ENCODE results near the gene SV2C. TPM values are rescaled to one million over a fixed set of nuclear protein-coding genes. Genes with fewer than 3 reads are reported as not detected.

Gene SV2C
- total RNA-seq, 4 donors from 2014 or later, result 0.05 to 0.11 TPM; not detected in 2

DNA sequence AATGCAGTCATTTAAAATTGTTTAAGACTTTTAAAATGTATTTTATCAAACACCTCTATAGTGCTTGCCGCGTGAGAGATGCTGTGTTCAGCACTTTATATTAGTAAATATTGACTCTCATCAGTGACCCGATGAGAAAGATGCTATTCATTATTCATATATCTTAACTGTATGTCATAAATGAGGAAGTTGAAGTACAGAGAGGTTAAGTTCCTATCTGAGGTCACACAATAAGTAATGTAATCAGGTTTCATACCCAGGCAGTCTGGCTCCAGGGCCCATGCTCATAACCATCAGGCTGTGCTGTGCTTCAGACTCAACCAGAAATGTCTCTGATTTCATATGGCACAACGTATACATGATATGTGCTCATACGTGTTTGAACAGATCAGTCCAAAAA lies 119.0 kb downstream of the SV2C start:
- DNase-seq, result no peak
- Histone ChIP-seq H3K27me3 (no peaks in the 10 kb centered on the region), H3K4me1 (no peaks in the 10 kb centered on the region), H3K36me3 (no peaks in the 10 kb centered on the region), H3K9me3 (no peaks in the 10 kb centered on the region), H3K4me3 (replicated peaks in 1 of 3) (no peak overlapping the region), H3K27ac (no peak overlapping the region)
- WGBS, 2 donors, result 92 to 94% methylated on average over 5 of the region's 5 CpGs
- no peak for TF ChIP-seq POLR2A (IDR thresholded peaks at IDR 0.05)
- TF ChIP-seq CTCF (IDR thresholded peaks at IDR 0.05), result no peak
- intact Hi-C loops (cut with DNase I), result no loop called here

- Histone ChIP-seq H3K27me3 (no peaks in the 10 kb centered on the region), H3K4me3 (replicated peaks in 1 of 3) (no peak overlapping the region), H3K36me3 (no peaks in the 10 kb centered on the region), H3K9me3 (no peaks in the 10 kb centered on the region), H3K4me1 (no peaks in the 10 kb centered on the region), H3K27ac (no peak overlapping the region)
- TF ChIP-seq CTCF (IDR thresholded peaks at IDR 0.05) (no peak), POLR2A (IDR thresholded peaks at IDR 0.05) (no peak)
- no peak for DNase-seq
- intact Hi-C loops (cut with DNase I), result no loop called here
- WGBS, 2 donors, result 87 to 93% methylated on average over 1 of the region's 1 CpG
These were observed 121.0 kb downstream of the SV2C start for GRCh38 chr5:76204191-76204590.

GRCh38 chr5:76204713-76205112 lies 121.5 kb downstream of the SV2C start:
- WGBS, 2 donors, result 16 to 34% methylated on average over 3 of the region's 3 CpGs
- H3K27ac ChIP-seq, result no peak overlapping the region
- H3K36me3 ChIP-seq, result no peaks in the 10 kb centered on the region
- H3K9me3 ChIP-seq, result no peaks in the 10 kb centered on the region
- DNase-seq, result peak; percentile 40 to 41
- H3K4me3 ChIP-seq (replicated peaks in 1 of 3), result no peak overlapping the region
- intact Hi-C loops (cut with DNase I), result no loop called here
- H3K4me1 ChIP-seq, result no peaks in the 10 kb centered on the region
- TF ChIP-seq CTCF (IDR thresholded peaks at IDR 0.05) (no peak), POLR2A (IDR thresholded peaks at IDR 0.05) (no peak)
- no peaks in the 10 kb centered on the region for H3K27me3 ChIP-seq

DNA sequence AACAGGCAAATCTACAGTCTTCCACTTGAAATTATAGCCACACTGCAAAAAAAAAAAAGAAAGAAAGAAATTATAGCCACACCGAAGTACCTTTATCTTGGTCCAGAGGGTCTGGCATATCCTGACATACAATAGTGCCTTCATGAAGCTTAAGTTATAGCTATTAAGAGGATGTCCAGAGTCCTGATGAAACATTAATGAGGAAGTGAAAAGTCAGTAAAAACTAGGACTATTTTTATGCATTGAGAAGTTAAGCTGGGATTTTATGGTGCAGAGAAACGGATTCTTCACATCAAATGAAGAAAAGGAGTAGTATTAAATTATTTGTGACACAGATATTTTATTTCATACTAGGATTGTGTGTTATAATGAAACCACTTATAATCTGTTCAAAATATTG lies 123.9 kb downstream of the SV2C start:
- Histone ChIP-seq H3K27me3 (no peaks in the 10 kb centered on the region), H3K4me3 (replicated peaks in 1 of 3) (no peak overlapping the region), H3K36me3 (no peaks in the 10 kb centered on the region), H3K9me3 (no peaks in the 10 kb centered on the region), H3K4me1 (no peaks in the 10 kb centered on the region), H3K27ac (no peak overlapping the region)
- WGBS, 2 donors, result 75 to 81% methylated on average over 2 of the region's 2 CpGs
- no peak for TF ChIP-seq CTCF (IDR thresholded peaks at IDR 0.05)
- TF ChIP-seq POLR2A (IDR thresholded peaks at IDR 0.05), result no peak
- DNase-seq, result no peak
- intact Hi-C loops (cut with DNase I), result no loop called here

DNA sequence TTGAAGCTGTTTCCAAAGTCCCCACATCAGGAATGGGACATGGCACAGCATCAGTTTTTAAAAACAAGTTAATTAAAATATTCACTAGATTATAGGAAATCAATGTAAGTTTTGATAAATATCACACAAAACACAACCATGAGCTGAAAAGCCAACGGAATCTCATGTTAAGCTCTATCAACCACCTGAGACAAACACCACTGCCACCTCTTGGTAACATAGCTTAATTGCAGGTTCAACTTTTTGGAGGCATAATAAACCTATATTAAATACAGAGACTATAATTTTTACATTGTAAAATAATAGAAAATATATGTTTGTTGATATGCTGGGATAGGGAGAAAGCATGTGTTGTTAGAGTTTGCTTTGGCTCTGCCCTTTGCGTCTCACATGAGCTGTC lies 126.1 kb downstream of the SV2C start:
- intact Hi-C loops (cut with DNase I), result no loop called here
- H3K4me3 ChIP-seq (replicated peaks in 1 of 3), result no peak overlapping the region
- H3K4me1 ChIP-seq, result peaks cover 0 to 5% of the 10 kb centered on the region in 2 donors
- no peaks in the 10 kb centered on the region for H3K27me3 ChIP-seq
- H3K27ac ChIP-seq, result no peak overlapping the region
- TF ChIP-seq CTCF (IDR thresholded peaks at IDR 0.05), result no peak
- no peak for TF ChIP-seq POLR2A (IDR thresholded peaks at IDR 0.05)
- no peaks in the 10 kb centered on the region for H3K36me3 ChIP-seq
- no peaks in the 10 kb centered on the region for H3K9me3 ChIP-seq
- 89 to 93% methylated on average over 2 of the region's 2 CpGs for WGBS, 2 donors
- no peak for DNase-seq
